DND-41 (cell line): Measurements from ENCODE around the gene COL8A2.

ENCODE experiments used
- ATAC-seq: fragments of 200-7000 bp; cut with Tn5 transposase; 3 replicates; pipeline ENCODE4 v1.9.1; 2021; ENCODE audit warnings: low read depth; ENCODE audit not compliant: insufficient read depth
- DNase-seq: peaks from one replicate; pipeline ENCODE4 v3.0.0-alpha.2; 2020
- H2AFZ ChIP-seq: 2 replicates; pipeline ENCODE4 v1.6.0; 2012; ENCODE audit warnings: low read depth, low read length
- H3K27ac ChIP-seq: 2 replicates; pipeline ENCODE4 v1.5.1; 2012; ENCODE audit warnings: low read length, inconsistent platforms
- H3K27me3 ChIP-seq: fragments of 200-600 bp; sonication (generic); 2 replicates; pipeline ENCODE4 v1.6.0; 2012; ENCODE audit warnings: low read length, mild to moderate bottlenecking, inconsistent platforms; ENCODE audit not compliant: insufficient read depth, poor library complexity
- H3K36me3 ChIP-seq: 2 replicates; pipeline ENCODE4 v1.5.1; 2012; ENCODE audit warnings: low read length, inconsistent platforms; ENCODE audit not compliant: insufficient read depth
- H3K4me1 ChIP-seq: 2 replicates; pipeline ENCODE4 v1.5.1; 2012; ENCODE audit warnings: mild to moderate bottlenecking, low read length; ENCODE audit not compliant: insufficient read depth
- H3K4me2 ChIP-seq: 2 replicates; pipeline ENCODE4 v1.6.0; 2012; ENCODE audit warnings: mild to moderate bottlenecking, moderate library complexity, low read length, inconsistent platforms; ENCODE audit not compliant: insufficient read depth
- H3K4me3 ChIP-seq, 2 experiments: fragments of 200-600 bp in 1 of 2; shearing (Covaris generic) in 1 of 2; 2 replicates each; pipeline ENCODE4 v1.5.1; 2012 to 2016; ENCODE audit warnings: inconsistent platforms in 2 of 2, low read length in 2 of 2, mild to moderate bottlenecking in 2 of 2, low read depth in 1 of 2, moderate library complexity in 1 of 2
- H3K79me2 ChIP-seq: 2 replicates; pipeline ENCODE4 v1.6.0; 2012; ENCODE audit warnings: low read length, inconsistent platforms; ENCODE audit not compliant: insufficient read depth
- H3K9ac ChIP-seq: 2 replicates; pipeline ENCODE4 v1.6.0; 2012; ENCODE audit warnings: low read depth, mild to moderate bottlenecking, inconsistent platforms, low read length, moderate library complexity
- H3K9me3 ChIP-seq: 2 replicates; pipeline ENCODE4 v1.5.1; 2012; ENCODE audit warnings: low read length, moderate library complexity, mild to moderate bottlenecking, inconsistent platforms; ENCODE audit not compliant: insufficient read depth, severe bottlenecking
- H4K20me1 ChIP-seq: 2 replicates; pipeline ENCODE4 v1.6.0; 2012; ENCODE audit warnings: low read length; ENCODE audit not compliant: insufficient read depth
- CTCF ChIP-seq: IDR thresholded peaks from 2 replicates; pipeline ENCODE4 v1.5.1; 2012; ENCODE audit warnings: borderline replicate concordance, low read length, moderate library complexity, mild to moderate bottlenecking; ENCODE audit not compliant: poor library complexity, severe bottlenecking; ENCODE audit errors: extremely low read depth
- EZH2 ChIP-seq: IDR thresholded peaks from 3 replicates; pipeline ENCODE4 v1.6.1; 2012; ENCODE audit warnings: borderline replicate concordance, low read depth, mild to moderate bottlenecking, moderate library complexity, low read length, inconsistent platforms; ENCODE audit not compliant: severe bottlenecking

Gene COL8A2

GRCh38 chr1:36115200-36115669 lies 9.8 kb downstream of the COL8A2 start:
- no peak overlapping the region for H3K9ac ChIP-seq
- no peaks in the 10 kb centered on the region for H3K79me2 ChIP-seq
- H3K4me1 ChIP-seq, result no peaks in the 10 kb centered on the region
- no peak for TF ChIP-seq CTCF
- no peak for TF ChIP-seq EZH2
- H3K27me3 ChIP-seq, result no peaks in the 10 kb centered on the region
- no peak overlapping the region for H2AFZ ChIP-seq
- no peaks in the 10 kb centered on the region for H4K20me1 ChIP-seq
- no peak overlapping the region for H3K4me3 ChIP-seq
- no peak for ATAC-seq
- no peaks in the 10 kb centered on the region for H3K36me3 ChIP-seq
- no peak for DNase-seq
- no peaks in the 10 kb centered on the region for H3K9me3 ChIP-seq
- H3K4me2 ChIP-seq, result no peak overlapping the region
- no peak overlapping the region for H3K27ac ChIP-seq

- H3K4me2 ChIP-seq, result no peak overlapping the region
- H3K9ac ChIP-seq, result no peak overlapping the region
- H2AFZ ChIP-seq, result no peak overlapping the region; the same call in 1 of the 2 replicates
- TF ChIP-seq EZH2 (no peak), CTCF (no peak)
- no peak overlapping the region for H3K4me3 ChIP-seq
- no peaks in the 10 kb centered on the region for H3K4me1 ChIP-seq
- ATAC-seq (no peak), DNase-seq (no peak)
- no peaks in the 10 kb centered on the region for H3K27me3 ChIP-seq
- no peaks in the 10 kb centered on the region for H3K79me2 ChIP-seq
- H4K20me1 ChIP-seq, result no peaks in the 10 kb centered on the region
- H3K27ac ChIP-seq, result no peak overlapping the region
- H3K9me3 ChIP-seq, result no peaks in the 10 kb centered on the region
- H3K36me3 ChIP-seq, result no peaks in the 10 kb centered on the region
Observed at GRCh38 chr1:36114371-36114770, 10.7 kb downstream of the COL8A2 start.

GRCh38 chr1:36112823-36113222 lies 12.2 kb downstream of the COL8A2 start:
- H3K36me3 ChIP-seq, result no peaks in the 10 kb centered on the region
- no peak overlapping the region for H3K4me3 ChIP-seq
- H3K4me2 ChIP-seq, result no peak overlapping the region
- no peak overlapping the region for H3K27ac ChIP-seq
- TF ChIP-seq EZH2 (no peak), CTCF (no peak)
- no peaks in the 10 kb centered on the region for H3K79me2 ChIP-seq
- H3K9ac ChIP-seq, result no peak overlapping the region
- DNase-seq, result no peak
- H3K4me1 ChIP-seq, result no peaks in the 10 kb centered on the region
- H3K9me3 ChIP-seq, result no peaks in the 10 kb centered on the region
- no peaks in the 10 kb centered on the region for H3K27me3 ChIP-seq
- H4K20me1 ChIP-seq, result no peaks in the 10 kb centered on the region
- no peak for ATAC-seq
- no peak overlapping the region for H2AFZ ChIP-seq

GRCh38 chr1:36111151-36111550 lies 13.9 kb downstream of the COL8A2 start:
- Histone ChIP-seq H3K4me2 (no peak overlapping the region), H3K36me3 (no peaks in the 10 kb centered on the region), H3K27me3 (no peaks in the 10 kb centered on the region), H3K27ac (no peak overlapping the region), H4K20me1 (no peaks in the 10 kb centered on the region), H3K4me1 (no peaks in the 10 kb centered on the region), H2AFZ (no peak overlapping the region), H3K9me3 (no peaks in the 10 kb centered on the region), H3K79me2 (no peaks in the 10 kb centered on the region), H3K4me3 (no peak overlapping the region), H3K9ac (no peak overlapping the region)
- DNase-seq, result no peak
- no peak for TF ChIP-seq EZH2
- no peak for TF ChIP-seq CTCF
- ATAC-seq, result no peak
